Measurements from ENCODE around the gene CIT. TPM values are rescaled to one million over a fixed set of nuclear protein-coding genes. Genes with fewer than 3 reads are reported as not detected.

The CIT gene
- total RNA-seq, 4 donors from 2014 or later: 5.1 to 14.0 (median 8.5) TPM

GRCh38 chr12:119842380-119842779 lies 34.7 kb downstream of the CIT start:
- intact Hi-C loops (cut with DNase I; ENCODE audit: low total_unique reads): no loop called here
- DNase-seq (ENCODE audit: low spot score in 2 of 2): no peak
- TF ChIP-seq POLR2A (IDR thresholded peaks at IDR 0.05) (no peak), CTCF (IDR thresholded peaks at IDR 0.05) (no peak)
- 75 to 84% methylated on average over 1 of the region's 1 CpG for WGBS, 2 donors
- no peak overlapping the region for H3K4me3 ChIP-seq (ENCODE audit: low read depth, poor library complexity, severe bottlenecking)

GRCh38 chr12:119841433-119842210 lies 35.5 kb downstream of the CIT start:
- TF ChIP-seq CTCF (IDR thresholded peaks at IDR 0.05) (no peak), POLR2A (IDR thresholded peaks at IDR 0.05) (no peak)
- intact Hi-C loops (cut with DNase I; ENCODE audit: low total_unique reads): no loop called here
- no peak for DNase-seq (ENCODE audit: low spot score in 2 of 2)
- H3K4me3 ChIP-seq (ENCODE audit: low read depth, poor library complexity, severe bottlenecking): no peak overlapping the region
- 87 to 91% methylated on average over 8 of the region's 8 CpGs for WGBS, 2 donors

GRCh38 chr12:119840582-119840981 lies 36.5 kb downstream of the CIT start:
- no peak for TF ChIP-seq POLR2A (IDR thresholded peaks at IDR 0.05)
- TF ChIP-seq CTCF (IDR thresholded peaks at IDR 0.05): no peak
- 77 to 86% methylated on average over 3 of the region's 3 CpGs for WGBS, 2 donors
- DNase-seq (ENCODE audit: low spot score in 2 of 2): no peak
- intact Hi-C loops (cut with DNase I; ENCODE audit: low total_unique reads): no loop called here
- H3K4me3 ChIP-seq (ENCODE audit: low read depth, poor library complexity, severe bottlenecking): no peak overlapping the region

GRCh38 chr12:119840168-119840567 lies 37.0 kb downstream of the CIT start:
- intact Hi-C loops (cut with DNase I; ENCODE audit: low total_unique reads): no loop called here
- TF ChIP-seq CTCF (IDR thresholded peaks at IDR 0.05) (no peak), POLR2A (IDR thresholded peaks at IDR 0.05) (no peak)
- WGBS, 2 donors: 65 to 68% methylated on average over 4 of the region's 4 CpGs
- H3K4me3 ChIP-seq (ENCODE audit: low read depth, poor library complexity, severe bottlenecking): no peak overlapping the region
- no peak for DNase-seq (ENCODE audit: low spot score in 2 of 2)

GRCh38 chr12:119838826-119839600 lies 38.1 kb downstream of the CIT start:
- DNase-seq (ENCODE audit: low spot score in 2 of 2): no peak
- TF ChIP-seq POLR2A (IDR thresholded peaks at IDR 0.05) (no peak), CTCF (IDR thresholded peaks at IDR 0.05) (no peak)
- 93 to 95% methylated on average over 14 of the region's 14 CpGs for WGBS, 2 donors
- H3K4me3 ChIP-seq (ENCODE audit: low read depth, poor library complexity, severe bottlenecking): no peak overlapping the region
- intact Hi-C loops (cut with DNase I; ENCODE audit: low total_unique reads): no loop called here

All from lower leg skin (tissue), 4 donors.